ENCODE data around the gene KRT82.

KRT82 gene

DNA sequence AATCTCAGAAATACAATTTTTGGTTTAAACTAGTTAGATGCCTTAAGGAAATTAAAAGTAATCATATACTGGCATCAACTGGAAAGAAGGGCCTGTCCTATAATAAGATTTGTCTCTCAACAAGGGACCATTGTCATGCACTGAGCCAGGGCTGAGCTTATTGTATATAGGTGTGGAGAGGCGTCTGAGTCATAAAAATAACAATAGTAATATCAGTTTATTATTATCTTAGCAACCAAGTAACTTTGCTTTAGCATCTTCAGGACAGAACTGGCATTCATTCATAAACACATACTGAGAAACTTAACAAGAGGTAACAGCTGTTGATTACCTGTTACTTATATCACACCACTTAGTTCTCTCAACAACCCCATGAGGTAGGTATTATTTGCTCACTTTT is 20.9 kb upstream of the KRT82 start:
- no peak overlapping the region for H3K4me3 ChIP-seq (ENCODE audit: low read length)
- TF ChIP-seq, protein P1, sequence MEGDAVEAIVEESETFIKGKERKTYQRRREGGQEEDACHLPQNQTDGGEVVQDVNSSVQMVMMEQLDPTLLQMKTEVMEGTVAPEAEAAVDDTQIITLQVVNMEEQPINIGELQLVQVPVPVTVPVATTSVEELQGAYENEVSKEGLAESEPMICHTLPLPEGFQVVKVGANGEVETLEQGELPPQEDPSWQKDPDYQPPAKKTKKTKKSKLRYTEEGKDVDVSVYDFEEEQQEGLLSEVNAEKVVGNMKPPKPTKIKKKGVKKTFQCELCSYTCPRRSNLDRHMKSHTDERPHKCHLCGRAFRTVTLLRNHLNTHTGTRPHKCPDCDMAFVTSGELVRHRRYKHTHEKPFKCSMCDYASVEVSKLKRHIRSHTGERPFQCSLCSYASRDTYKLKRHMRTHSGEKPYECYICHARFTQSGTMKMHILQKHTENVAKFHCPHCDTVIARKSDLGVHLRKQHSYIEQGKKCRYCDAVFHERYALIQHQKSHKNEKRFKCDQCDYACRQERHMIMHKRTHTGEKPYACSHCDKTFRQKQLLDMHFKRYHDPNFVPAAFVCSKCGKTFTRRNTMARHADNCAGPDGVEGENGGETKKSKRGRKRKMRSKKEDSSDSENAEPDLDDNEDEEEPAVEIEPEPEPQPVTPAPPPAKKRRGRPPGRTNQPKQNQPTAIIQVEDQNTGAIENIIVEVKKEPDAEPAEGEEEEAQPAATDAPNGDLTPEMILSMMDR (IDR thresholded peaks at IDR 0.05; ENCODE audit: insufficient read depth, low read depth, low read length, missing control alignments) = no peak
- DNase-seq (ENCODE audit: low read depth) = peak; percentile 67

- H3K4me3 ChIP-seq (ENCODE audit: low read length) = no peak overlapping the region
- TF ChIP-seq, protein P1 (IDR thresholded peaks at IDR 0.05; ENCODE audit: insufficient read depth, low read depth, low read length, missing control alignments) = no peak
- DNase-seq (ENCODE audit: low read depth) = no peak
Measured at GRCh38 chr12:52426034-52426433, 19.9 kb upstream of the KRT82 start.

GRCh38 chr12:52425466-52425865 is 19.3 kb upstream of the KRT82 start:
- H3K4me3 ChIP-seq (ENCODE audit: low read length) = no peak overlapping the region
- no peak for DNase-seq (ENCODE audit: low read depth)
- TF ChIP-seq, protein P1 (IDR thresholded peaks at IDR 0.05; ENCODE audit: insufficient read depth, low read depth, low read length, missing control alignments) = no peak

GRCh38 chr12:52423661-52424500 is 17.7 kb upstream of the KRT82 start:
- no peak for DNase-seq (ENCODE audit: low read depth)
- TF ChIP-seq, protein P1 (IDR thresholded peaks at IDR 0.05; ENCODE audit: insufficient read depth, low read depth, low read length, missing control alignments) = no peak

DNA sequence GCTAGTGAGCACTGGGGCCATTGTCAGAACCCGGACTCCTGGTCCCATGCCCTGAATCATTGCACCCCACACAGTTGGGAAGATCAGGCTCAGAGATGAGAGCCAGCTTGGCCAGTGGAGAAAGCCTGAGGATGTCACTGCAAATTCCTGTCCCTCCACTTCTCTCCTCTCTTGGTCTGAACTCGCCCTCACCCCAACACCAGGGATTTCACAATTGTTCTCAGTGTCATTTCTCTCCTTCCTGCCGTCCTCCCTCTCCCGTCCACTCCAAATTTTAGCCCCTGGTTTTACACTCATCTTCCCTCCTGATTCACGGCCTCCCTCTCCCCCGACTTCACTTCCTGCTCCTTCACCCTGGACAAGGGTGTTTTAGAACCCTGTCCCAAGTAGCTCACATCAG is 16.9 kb upstream of the KRT82 start:
- no peak overlapping the region for H3K4me3 ChIP-seq (ENCODE audit: low read length)
- DNase-seq (ENCODE audit: low read depth) = peak; percentile 28
- TF ChIP-seq, protein P1 (IDR thresholded peaks at IDR 0.05; ENCODE audit: insufficient read depth, low read depth, low read length, missing control alignments) = no peak

More at GRCh38 chr12:52423661-52424500, 17.7 kb upstream of the KRT82 start:
- H3K4me3 ChIP-seq (ENCODE audit: low read length) = no peak overlapping the region

- DNase-seq (ENCODE audit: low read depth) = no peak
- TF ChIP-seq, protein P1 (IDR thresholded peaks at IDR 0.05; ENCODE audit: insufficient read depth, low read depth, low read length, missing control alignments) = no peak
- H3K4me3 ChIP-seq (ENCODE audit: low read length) = no peak overlapping the region
Measured at GRCh38 chr12:52419656-52420055, 13.5 kb upstream of the KRT82 start.
